Activated naive CD4-positive, alpha-beta T cell treated with anti-CD3 and anti-CD28 coated beads, Interleukin-2, amount 10 ng/mL, durations not matched to agents 5 hours and 36 hours (primary cell): ENCODE data around the gene MAP2. TPM values are rescaled to one million over a fixed set of nuclear protein-coding genes. Genes with fewer than 3 reads are reported as not detected.

ENCODE experiments used
- total RNA-seq, 2 experiments: library from RNA; stranded (reverse); gene quantifications; one replicate each; pipeline ENCODE4 v1.2.3, GENCODE V29; 2021

The MAP2 gene, protein sequence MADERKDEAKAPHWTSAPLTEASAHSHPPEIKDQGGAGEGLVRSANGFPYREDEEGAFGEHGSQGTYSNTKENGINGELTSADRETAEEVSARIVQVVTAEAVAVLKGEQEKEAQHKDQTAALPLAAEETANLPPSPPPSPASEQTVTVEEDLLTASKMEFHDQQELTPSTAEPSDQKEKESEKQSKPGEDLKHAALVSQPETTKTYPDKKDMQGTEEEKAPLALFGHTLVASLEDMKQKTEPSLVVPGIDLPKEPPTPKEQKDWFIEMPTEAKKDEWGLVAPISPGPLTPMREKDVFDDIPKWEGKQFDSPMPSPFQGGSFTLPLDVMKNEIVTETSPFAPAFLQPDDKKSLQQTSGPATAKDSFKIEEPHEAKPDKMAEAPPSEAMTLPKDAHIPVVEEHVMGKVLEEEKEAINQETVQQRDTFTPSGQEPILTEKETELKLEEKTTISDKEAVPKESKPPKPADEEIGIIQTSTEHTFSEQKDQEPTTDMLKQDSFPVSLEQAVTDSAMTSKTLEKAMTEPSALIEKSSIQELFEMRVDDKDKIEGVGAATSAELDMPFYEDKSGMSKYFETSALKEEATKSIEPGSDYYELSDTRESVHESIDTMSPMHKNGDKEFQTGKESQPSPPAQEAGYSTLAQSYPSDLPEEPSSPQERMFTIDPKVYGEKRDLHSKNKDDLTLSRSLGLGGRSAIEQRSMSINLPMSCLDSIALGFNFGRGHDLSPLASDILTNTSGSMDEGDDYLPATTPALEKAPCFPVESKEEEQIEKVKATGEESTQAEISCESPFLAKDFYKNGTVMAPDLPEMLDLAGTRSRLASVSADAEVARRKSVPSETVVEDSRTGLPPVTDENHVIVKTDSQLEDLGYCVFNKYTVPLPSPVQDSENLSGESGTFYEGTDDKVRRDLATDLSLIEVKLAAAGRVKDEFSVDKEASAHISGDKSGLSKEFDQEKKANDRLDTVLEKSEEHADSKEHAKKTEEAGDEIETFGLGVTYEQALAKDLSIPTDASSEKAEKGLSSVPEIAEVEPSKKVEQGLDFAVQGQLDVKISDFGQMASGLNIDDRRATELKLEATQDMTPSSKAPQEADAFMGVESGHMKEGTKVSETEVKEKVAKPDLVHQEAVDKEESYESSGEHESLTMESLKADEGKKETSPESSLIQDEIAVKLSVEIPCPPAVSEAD (N-terminal part only)
- total RNA-seq, result not detected

DNA sequence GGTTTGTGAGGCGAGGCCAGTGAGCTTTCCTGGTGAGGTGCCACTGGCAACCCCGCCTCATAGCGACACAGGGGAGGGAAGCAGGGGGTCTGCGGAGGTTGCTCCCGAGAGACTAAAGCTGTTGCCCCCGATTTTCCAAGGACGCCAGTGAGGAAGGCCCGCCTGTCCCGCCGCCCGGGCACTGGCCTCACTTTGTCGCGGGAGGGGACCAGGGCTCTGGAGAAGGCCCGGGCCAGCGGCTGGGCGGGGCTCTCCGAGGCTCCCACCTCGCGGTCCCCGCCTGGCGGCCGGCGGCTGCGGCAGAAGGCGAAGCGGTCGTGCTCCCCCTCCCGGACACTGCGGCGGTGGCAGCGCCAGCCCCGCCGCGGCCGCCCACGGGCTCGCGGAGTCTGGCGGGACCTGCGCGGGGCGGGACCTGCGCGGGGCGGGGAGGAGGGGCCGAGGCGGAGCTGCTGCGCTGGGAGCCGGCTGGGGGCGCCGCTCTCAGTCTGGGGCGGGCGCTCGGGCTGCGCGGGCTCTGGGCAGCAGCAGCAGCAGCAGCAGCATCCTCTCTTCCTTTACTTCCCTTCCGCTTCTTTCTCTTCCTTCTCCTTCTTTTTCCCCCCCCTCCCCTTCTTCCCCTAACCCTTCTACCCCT lies at the start of gene MAP2:
Gene MAP2, plus strand, starts transcription at position 486 of the 637 bp plus-strand sequence. CDS start 229,124 bp downstream, outside the sequence.

DNA sequence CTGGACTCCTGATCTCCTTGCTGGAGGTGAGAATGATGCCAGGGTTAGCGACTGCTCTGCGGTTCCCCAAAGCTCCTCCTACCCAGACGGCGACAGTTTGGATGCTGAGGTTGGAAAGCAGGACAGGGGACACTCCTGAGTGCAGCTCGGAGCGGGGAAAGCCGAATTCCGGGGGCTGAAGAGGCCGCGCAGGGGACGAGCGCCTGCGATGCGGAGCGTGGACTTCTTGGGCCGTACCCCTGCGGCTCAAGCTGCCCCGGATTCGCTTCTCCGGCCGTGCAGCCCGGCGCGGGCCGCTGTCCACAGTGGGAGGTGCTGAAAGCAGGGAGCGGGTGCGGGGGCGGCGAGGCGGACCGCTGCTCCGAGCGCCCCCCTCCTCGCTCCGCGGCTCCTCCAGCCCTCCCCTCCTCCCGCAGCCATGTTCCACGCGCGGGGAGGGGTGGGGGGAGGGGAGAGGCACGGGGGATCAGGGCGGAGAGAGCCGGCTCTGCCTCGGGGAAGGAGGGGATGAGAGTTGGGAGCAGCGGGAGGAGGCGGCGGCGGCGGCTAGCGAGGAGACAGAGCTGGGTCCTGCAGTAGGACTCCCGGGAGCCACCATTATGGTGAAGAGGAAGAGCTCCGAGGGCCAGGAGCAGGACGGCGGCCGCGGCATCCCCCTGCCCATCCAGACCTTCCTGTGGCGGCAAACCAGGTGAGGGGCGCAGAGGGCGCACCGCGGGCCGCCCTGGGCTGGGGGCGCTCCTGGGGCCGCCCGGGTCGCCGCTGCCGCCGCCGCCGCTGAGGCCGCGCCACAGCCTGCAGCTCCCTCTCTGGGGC lies 347.8 kb downstream of the MAP2 start, which contains the start of gene UNC80:
Gene UNC80, plus strand, starts transcription at position 359 of the 816 bp plus-strand sequence. Its CDS starts 241 bp downstream, at position 600.

